ENCODE results near the gene FAM168B. TPM values are rescaled to one million over a fixed set of nuclear protein-coding genes. Genes with fewer than 3 reads are reported as not detected.
"Not testable (repeated sequence)": the region's sequence is repeated elsewhere in the genome, so short reads cannot be mapped to it uniquely, and the experiment has no call there.

Gene FAM168B
- total and polyA plus RNA-seq, 12 donors = 17.3 to 112 (median 85.0) TPM

DNA sequence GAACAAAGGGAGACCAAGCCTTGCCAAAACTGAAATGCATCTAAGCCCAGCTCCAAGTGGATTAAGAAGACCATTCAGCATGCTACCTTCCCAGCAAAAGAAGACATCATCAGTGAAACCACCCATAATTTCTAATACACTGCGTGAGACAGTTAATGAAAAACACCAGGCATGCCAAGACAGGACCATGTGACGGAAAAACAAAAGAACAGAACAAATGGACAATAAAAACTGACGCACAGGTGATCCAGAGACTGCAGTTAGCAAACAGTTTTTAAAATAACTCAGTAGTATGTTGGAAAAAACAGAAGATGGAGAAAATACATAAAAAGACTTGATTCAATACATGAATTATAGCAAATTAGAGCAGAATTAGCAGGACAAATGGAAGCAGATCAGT, 15.3 kb downstream of the FAM168B start:
- Histone ChIP-seq H3K27me3 (no peaks in the 10 kb centered on the region), H3K4me1 (peaks cover 6 to 79% (median 51%) of the 10 kb centered on the region in 9 donors), H3K27ac (peak overlapping the region in 1 of 10 donors; percentile 33), H3K36me3 (peaks cover 0 to 98% (median 49%) of the 10 kb centered on the region in 9 donors), H3K9me3 (no peaks in the 10 kb centered on the region), H3K4me3 (no peak overlapping the region)
- ATAC-seq (no peak), DNase-seq (no peak)
- intact Hi-C loops (cut with DNase I) = no loop called here
- TF ChIP-seq, protein P1, sequence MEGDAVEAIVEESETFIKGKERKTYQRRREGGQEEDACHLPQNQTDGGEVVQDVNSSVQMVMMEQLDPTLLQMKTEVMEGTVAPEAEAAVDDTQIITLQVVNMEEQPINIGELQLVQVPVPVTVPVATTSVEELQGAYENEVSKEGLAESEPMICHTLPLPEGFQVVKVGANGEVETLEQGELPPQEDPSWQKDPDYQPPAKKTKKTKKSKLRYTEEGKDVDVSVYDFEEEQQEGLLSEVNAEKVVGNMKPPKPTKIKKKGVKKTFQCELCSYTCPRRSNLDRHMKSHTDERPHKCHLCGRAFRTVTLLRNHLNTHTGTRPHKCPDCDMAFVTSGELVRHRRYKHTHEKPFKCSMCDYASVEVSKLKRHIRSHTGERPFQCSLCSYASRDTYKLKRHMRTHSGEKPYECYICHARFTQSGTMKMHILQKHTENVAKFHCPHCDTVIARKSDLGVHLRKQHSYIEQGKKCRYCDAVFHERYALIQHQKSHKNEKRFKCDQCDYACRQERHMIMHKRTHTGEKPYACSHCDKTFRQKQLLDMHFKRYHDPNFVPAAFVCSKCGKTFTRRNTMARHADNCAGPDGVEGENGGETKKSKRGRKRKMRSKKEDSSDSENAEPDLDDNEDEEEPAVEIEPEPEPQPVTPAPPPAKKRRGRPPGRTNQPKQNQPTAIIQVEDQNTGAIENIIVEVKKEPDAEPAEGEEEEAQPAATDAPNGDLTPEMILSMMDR (IDR thresholded peaks at IDR 0.05) = no peak
- 61 to 70% methylated on average over 3 of the region's 3 CpGs for WGBS, 2 donors

DNA sequence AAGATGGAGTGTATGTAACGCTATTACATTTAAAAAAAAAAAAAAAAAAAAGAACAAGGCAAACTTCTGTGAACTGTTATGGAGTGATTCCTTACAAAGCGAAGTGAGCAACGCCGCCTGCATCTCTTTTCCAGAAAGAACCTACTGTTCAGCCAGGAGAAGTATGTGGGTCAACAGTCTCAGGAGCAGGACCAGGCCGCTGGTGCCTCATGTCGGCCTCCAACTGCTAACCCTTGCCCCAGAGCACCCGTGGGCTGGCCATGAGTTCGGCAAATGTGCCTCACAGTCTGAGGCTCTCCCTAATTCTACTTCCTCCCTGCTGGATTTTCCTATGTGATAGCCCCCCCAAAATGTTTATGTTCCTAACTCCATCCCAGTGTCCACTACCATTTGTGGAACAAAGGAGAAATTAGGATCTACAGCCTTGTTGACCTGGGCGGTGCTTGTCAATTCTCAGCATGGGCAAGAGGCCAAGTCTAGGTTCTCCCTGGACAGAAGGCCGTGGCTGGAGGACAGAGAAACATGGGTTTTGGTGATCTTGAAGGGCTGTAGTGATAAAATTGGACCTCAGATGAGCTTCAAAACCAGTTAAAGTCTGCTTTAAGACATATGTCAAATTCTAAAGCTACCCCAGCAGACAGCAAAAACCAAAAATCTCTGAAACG, 15.9 kb downstream of the FAM168B start:
- 77 to 78% methylated on average over 11 of the region's 11 CpGs for WGBS, 2 donors
- Histone ChIP-seq H3K4me3 (no peak overlapping the region), H3K9me3 (no peaks in the 10 kb centered on the region), H3K36me3 (peaks cover 0 to 100% (median 49%) of the 10 kb centered on the region in 9 donors), H3K4me1 (peaks cover 6 to 73% (median 50%) of the 10 kb centered on the region in 9 donors), H3K27ac (peak overlapping the region in 2 of 10 donors; percentile 12 to 33), H3K27me3 (no peaks in the 10 kb centered on the region)
- TF ChIP-seq, protein P1 (IDR thresholded peaks at IDR 0.05) = no peak
- peak in 1 of 2 donors; percentile 19 for DNase-seq
- peak in 4 of 8 donors; percentile 27 to 46 (median 29) for ATAC-seq
- intact Hi-C loops (cut with DNase I) = no loop called here

DNA sequence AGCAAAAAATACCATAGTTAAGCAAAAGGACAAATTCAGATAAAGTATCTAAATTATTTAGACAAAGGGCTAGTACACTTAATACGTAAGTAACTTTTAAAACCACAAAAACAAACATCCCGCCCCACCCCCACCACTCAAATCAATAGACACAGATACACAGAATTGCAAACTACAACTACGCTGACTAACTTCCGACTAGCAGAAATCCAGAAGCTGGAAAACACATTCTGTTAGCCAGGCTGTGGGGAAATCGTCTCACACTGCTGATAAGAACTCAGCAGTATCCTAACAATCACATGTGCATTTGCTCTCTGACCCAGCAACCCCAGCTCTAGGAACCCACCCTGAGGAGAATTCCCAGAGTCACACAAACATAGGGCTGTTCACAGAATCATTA, 16.6 kb downstream of the FAM168B start:
- peaks cover 4 to 68% (median 46%) of the 10 kb centered on the region in 9 donors for H3K4me1 ChIP-seq
- H3K27ac ChIP-seq = no peak overlapping the region
- 76 to 78% methylated on average over 5 of the region's 5 CpGs for WGBS, 2 donors
- H3K27me3 ChIP-seq = no peaks in the 10 kb centered on the region
- H3K36me3 ChIP-seq = peaks cover 0 to 100% (median 51%) of the 10 kb centered on the region in 9 donors
- intact Hi-C loops (cut with DNase I) = no loop called here
- DNase-seq = no peak
- ATAC-seq = peak in 3 of 8 donors; percentile 5 to 28 (median 10)
- TF ChIP-seq, protein P1 (IDR thresholded peaks at IDR 0.05) = no peak
- H3K4me3 ChIP-seq = no peak overlapping the region
- no peaks in the 10 kb centered on the region for H3K9me3 ChIP-seq

DNA sequence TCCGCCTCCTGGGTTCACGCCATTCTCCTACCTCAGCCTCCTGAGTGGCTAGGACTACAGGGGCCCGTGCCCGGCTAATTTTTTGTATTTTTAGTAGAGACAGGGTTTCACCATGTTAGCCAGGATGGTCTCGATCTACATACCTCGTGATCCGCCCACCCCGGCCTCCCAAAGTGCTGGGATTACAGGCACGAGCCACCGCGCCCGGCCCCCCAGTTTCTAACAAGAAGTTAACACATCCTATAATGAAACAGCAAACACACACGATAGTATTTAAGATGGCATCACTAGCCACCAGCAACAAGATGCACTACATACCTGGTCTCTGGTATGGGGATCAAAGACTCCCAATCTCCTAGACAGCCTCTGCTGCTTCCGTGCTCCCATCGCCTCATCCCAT, 17.7 kb downstream of the FAM168B start:
- ATAC-seq; intact Hi-C loops (cut with DNase I); DNase-seq; H3K27ac ChIP-seq; H3K4me3 ChIP-seq; H3K9me3 ChIP-seq; H3K27me3 ChIP-seq: not testable (repeated sequence)
- WGBS, 2 donors = 97 to 98% methylated on average over 15 of the region's 15 CpGs
- Histone ChIP-seq H3K4me1 (peaks cover 4 to 61% (median 41%) of the 10 kb centered on the region in 9 donors), H3K36me3 (peaks cover 0 to 100% (median 53%) of the 10 kb centered on the region in 9 donors)

DNA sequence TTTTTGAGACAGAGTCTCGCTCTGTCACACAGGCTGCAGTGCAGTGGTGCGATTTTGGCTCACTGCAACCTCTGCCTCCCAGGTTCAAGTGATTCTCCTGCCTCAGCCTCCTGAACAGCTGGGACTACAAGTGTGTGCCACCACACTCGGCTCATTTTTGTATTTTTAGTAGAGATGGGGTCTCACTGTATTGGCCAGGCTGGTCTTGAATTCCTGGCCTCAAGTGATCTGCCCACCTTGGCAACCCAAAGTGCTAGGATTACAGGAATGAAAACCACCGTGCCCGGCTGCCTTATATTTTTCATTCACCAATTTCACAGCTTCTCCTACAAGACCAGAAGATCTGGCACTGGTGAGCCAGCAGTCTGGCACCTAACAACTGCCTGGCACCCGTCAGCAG, 25.1 kb downstream of the FAM168B start:
- H3K36me3 ChIP-seq = peaks cover 0 to 86% (median 29%) of the 10 kb centered on the region in 9 donors
- 97% methylated on average over 6 of the region's 6 CpGs for WGBS, 2 donors

More for the DNA sequence above, 25.1 kb downstream of the FAM168B start:
- H3K4me3 ChIP-seq; H3K27ac ChIP-seq; DNase-seq; intact Hi-C loops (cut with DNase I); H3K27me3 ChIP-seq; ATAC-seq; H3K9me3 ChIP-seq: not testable (repeated sequence)
- peaks cover 5 to 30% (median 23%) of the 10 kb centered on the region in 9 donors for H3K4me1 ChIP-seq
